RWPE1 (cell line): ENCODE measurements around the gene CSNK2A1.

Experiments
- CTCF ChIA-PET: fragments of 350-600 bp; sonication (Branson Sonifier 250); formaldehyde crosslinking; extraction: SDS; loops from one replicate; lab custom pipeline; 2021; lab: Yijun Ruan, JAX
- POLR2A ChIA-PET: fragments of 400-600 bp; formaldehyde crosslinking; extraction: SDS; loops from one replicate; lab custom pipeline; 2020; ENCODE audit warnings: antibody characterized with exemption; ENCODE audit not compliant: low non-redundant PET; lab: Yijun Ruan, JAX
- DNase-seq: peaks from one replicate; pipeline ENCODE4 v3.0.0; 2012; ENCODE audit warnings: low spot score
- H3K27ac ChIP-seq: fragments of 450-650 bp; 2 replicates; pipeline ENCODE4 v1.5.1; 2017
- CTCF ChIP-seq: fragments of 450-650 bp; conservative IDR thresholded peaks from 2 replicates; pipeline ENCODE4 v1.5.1; 2017; ENCODE audit warnings: low read depth, mild to moderate bottlenecking

The CSNK2A1 gene

GRCh38 chr20:558117-558516 lies 14.5 kb upstream of the CSNK2A1 start:
- no peak overlapping the region for H3K27ac ChIP-seq
- POLR2A ChIA-PET: no interaction called here
- CTCF ChIA-PET: interaction anchor here (0.8 to 1.7 kb wide), 2 partner anchors 83 to 87 kb away, joined by 3 to 5 read pairs; no protein-coding TSS in a partner anchor
- no peak for DNase-seq
- TF ChIP-seq CTCF: no peak

GRCh38 chr20:556984-557383 lies 13.4 kb upstream of the CSNK2A1 start:
- no peak for TF ChIP-seq CTCF
- CTCF ChIA-PET: interaction anchor here (0.6 to 1.7 kb wide), 2 partner anchors 89 to 563 kb away, joined by 3 to 5 read pairs; no protein-coding TSS in a partner anchor
- POLR2A ChIA-PET: no interaction called here
- no peak for DNase-seq
- no peak overlapping the region for H3K27ac ChIP-seq

DNA sequence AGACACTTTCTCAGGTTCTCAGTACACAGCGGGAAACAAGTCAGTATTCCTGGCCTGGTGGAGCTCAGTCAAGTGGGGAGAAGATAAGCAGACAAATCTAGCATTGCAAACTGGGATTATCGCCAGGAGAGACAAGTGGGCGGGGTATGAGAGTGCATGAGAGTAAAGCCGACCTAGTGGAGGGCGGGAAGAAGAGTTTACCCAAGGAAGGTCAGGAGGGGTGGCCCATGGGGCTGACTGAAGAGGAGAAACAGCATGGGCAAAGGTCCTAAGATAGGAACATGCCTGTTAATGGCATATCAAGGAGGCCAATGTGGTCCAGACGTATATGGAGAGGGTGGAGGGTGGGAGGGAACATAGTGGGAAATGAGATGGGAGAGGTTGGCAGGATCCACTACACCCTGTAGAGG lies 12.4 kb upstream of the CSNK2A1 start:
- no peak for TF ChIP-seq CTCF
- H3K27ac ChIP-seq: no peak overlapping the region
- no peak for DNase-seq
- CTCF ChIA-PET: no interaction called here
- POLR2A ChIA-PET: no interaction called here

DNA sequence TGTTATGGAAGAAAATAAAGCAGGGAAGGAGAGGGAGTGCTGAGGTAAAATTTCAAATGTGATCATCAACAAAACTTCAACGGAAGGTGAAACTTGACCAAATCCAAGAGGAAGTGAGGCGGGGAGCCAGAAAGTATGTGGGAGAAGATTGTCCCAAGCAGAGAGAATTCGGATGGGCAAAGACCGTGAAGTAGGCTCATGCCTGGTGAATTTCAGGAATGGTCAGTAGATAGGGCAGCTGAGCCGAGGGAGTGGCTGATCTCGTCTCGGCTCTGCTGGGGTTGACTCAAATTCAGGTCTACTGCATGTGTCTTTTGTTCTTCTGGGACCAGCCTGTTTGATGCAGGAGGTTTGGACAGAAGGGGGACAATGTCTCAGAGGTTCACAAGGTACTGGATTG lies 7.0 kb upstream of the CSNK2A1 start:
- no peak overlapping the region for H3K27ac ChIP-seq
- CTCF ChIA-PET: no interaction called here
- DNase-seq: no peak
- no peak for TF ChIP-seq CTCF
- POLR2A ChIA-PET: no interaction called here

GRCh38 chr20:549722-550496 lies 6.3 kb upstream of the CSNK2A1 start:
- ChIA-PET CTCF (interaction anchor here (1.5 kb wide), 1 partner anchor 12 kb away, joined by 3 read pairs; no protein-coding TSS in a partner anchor), POLR2A (no interaction called here)
- DNase-seq: no peak
- no peak overlapping the region for H3K27ac ChIP-seq
- no peak for TF ChIP-seq CTCF

GRCh38 chr20:548906-549305 lies 5.3 kb upstream of the CSNK2A1 start:
- H3K27ac ChIP-seq: no peak overlapping the region
- DNase-seq: no peak
- no peak for TF ChIP-seq CTCF
- CTCF ChIA-PET: interaction anchor here (0.9 to 1.5 kb wide), 2 partner anchors 13 to 190 kb away, joined by 3 read pairs; no protein-coding TSS in a partner anchor
- POLR2A ChIA-PET: interaction anchor here (0.6 kb wide), 1 partner anchor 188 kb away, joined by 4 read pairs; no protein-coding TSS in a partner anchor
